CD4-positive, alpha-beta T cell treated with Interferon gamma for 1 hour (primary cell): Measurements from ENCODE around the gene BIRC3.

Source experiments
- DNase-seq: peaks from one replicate; pipeline ENCODE4 v3.0.0-alpha.2; 2020

BIRC3 gene

GRCh38 chr11:102300837-102301236 lies 16.4 kb upstream of the BIRC3 start:
- peak; percentile 61 for DNase-seq

- DNase-seq = no peak
These were observed 15.0 kb upstream of the BIRC3 start for GRCh38 chr11:102302241-102302640.

- no peak for DNase-seq
These were observed 12.6 kb upstream of the BIRC3 start for GRCh38 chr11:102304686-102305085.

- no peak for DNase-seq
These were observed 11.8 kb upstream of the BIRC3 start for GRCh38 chr11:102305352-102306047.

- no peak for DNase-seq
These were observed 11.2 kb upstream of the BIRC3 start for GRCh38 chr11:102306048-102306597.

GRCh38 chr11:102306817-102307726 lies 10.2 kb upstream of the BIRC3 start:
- peak; percentile 58 for DNase-seq

GRCh38 chr11:102307727-102308038 lies 9.6 kb upstream of the BIRC3 start:
- DNase-seq = no peak

GRCh38 chr11:102309621-102310541 lies 7.4 kb upstream of the BIRC3 start:
- no peak for DNase-seq

- DNase-seq = no peak
These were observed 4.6 kb upstream of the BIRC3 start for GRCh38 chr11:102312667-102313066.

GRCh38 chr11:102313238-102313940 lies 3.9 kb upstream of the BIRC3 start:
- no peak for DNase-seq

GRCh38 chr11:102314784-102315183 lies 2.5 kb upstream of the BIRC3 start:
- DNase-seq = no peak

GRCh38 chr11:102316346-102316904 lies 859 bp upstream of the BIRC3 start:
- no peak for DNase-seq

- no peak for DNase-seq
These were observed 452 bp downstream of the BIRC3 start for GRCh38 chr11:102317768-102318103.

- peak; percentile 57 for DNase-seq
These were observed 1.2 kb downstream of the BIRC3 start for GRCh38 chr11:102318469-102318868.

- DNase-seq = no peak
These were observed 2.3 kb downstream of the BIRC3 start for GRCh38 chr11:102319544-102319943.

GRCh38 chr11:102320188-102320587 lies 2.9 kb downstream of the BIRC3 start:
- no peak for DNase-seq

- DNase-seq = no peak
These were observed 3.4 kb downstream of the BIRC3 start for GRCh38 chr11:102320679-102321078.

GRCh38 chr11:102322560-102322959 lies 5.3 kb downstream of the BIRC3 start:
- DNase-seq = no peak

GRCh38 chr11:102323542-102324251 lies 6.4 kb downstream of the BIRC3 start:
- DNase-seq = no peak

- no peak for DNase-seq
These were observed 7.8 kb downstream of the BIRC3 start for GRCh38 chr11:102325088-102325487.

- no peak for DNase-seq
These were observed 11.5 kb downstream of the BIRC3 start for GRCh38 chr11:102328748-102329147.
